ENCODE data around the gene RHEBL1.

Gene RHEBL1

DNA sequence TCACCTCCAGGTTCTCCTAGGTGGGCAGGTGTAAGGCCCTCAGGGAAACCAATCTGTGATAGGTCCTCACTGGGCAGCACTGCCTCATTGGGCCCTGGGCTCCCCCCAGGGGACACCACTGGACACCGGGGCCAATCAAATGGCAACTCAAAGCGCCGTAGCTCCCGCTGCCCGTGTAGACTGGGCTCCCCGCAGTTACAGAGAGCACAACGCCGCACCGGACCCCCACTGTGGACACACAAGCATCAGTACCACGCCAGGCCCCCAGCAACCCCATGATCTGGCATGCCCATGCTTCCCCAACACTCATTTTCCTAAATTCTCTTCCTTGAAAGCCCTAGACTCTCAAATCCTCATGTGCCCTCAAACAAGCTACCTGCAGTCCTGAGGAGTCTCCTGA is 15.3 kb downstream of the RHEBL1 start:
- H3K4me1 ChIP-seq (ENCODE audit: control insufficient read depth, insufficient read depth, low read depth, low read length): peaks cover 41% of the 10 kb centered on the region
- peaks cover 26% of the 10 kb centered on the region for H3K79me1 ChIP-seq (replicated peaks; ENCODE audit: low read length, poor library complexity, severe bottlenecking)
- H3K9ac ChIP-seq (ENCODE audit: low read length): peak overlapping the region; percentile 30
- no peak overlapping the region for H2BK120ac ChIP-seq (ENCODE audit: low read depth, low read length)
- no peak overlapping the region for H2BK12ac ChIP-seq (ENCODE audit: low read length in 2 of 2)
- no peak overlapping the region for H2BK5ac ChIP-seq (ENCODE audit: low read depth, low read length, poor library complexity, severe bottlenecking)
- H3K27me3 ChIP-seq (ENCODE audit: control insufficient read depth in 1 of 2, insufficient read depth in 1 of 2, low read length in 2 of 2): no peaks in the 10 kb centered on the region
- H4K8ac ChIP-seq (ENCODE audit: low read length): no peak overlapping the region
- H3K27ac ChIP-seq (ENCODE audit: low read length, poor library complexity, severe bottlenecking): no peak overlapping the region
- WGBS: 93% methylated on average over 10 of the region's 10 CpGs
- H3K4me3 ChIP-seq (ENCODE audit: insufficient read depth in 1 of 2, low read depth in 1 of 2, low read length in 2 of 2): no peak overlapping the region
- no peak overlapping the region for H2BK15ac ChIP-seq (ENCODE audit: low read depth, poor library complexity, severe bottlenecking)
- no peak overlapping the region for H3K23ac ChIP-seq (ENCODE audit: low read length in 2 of 2)
- no peak overlapping the region for H2AFZ ChIP-seq (ENCODE audit: low read depth, low read length)
- DNase-seq: no peak
- H3K18ac ChIP-seq (ENCODE audit: low read depth in 1 of 2, low read length in 2 of 2): no peak overlapping the region
- no peaks in the 10 kb centered on the region for H3K9me3 ChIP-seq (ENCODE audit: control insufficient read depth, low read length)
- no peak overlapping the region for H4K91ac ChIP-seq (ENCODE audit: low read length)
- H3K4ac ChIP-seq (ENCODE audit: low read depth in 1 of 2, low read length in 2 of 2): no peak overlapping the region
- no peak overlapping the region for H3K4me2 ChIP-seq (ENCODE audit: low read length, poor library complexity, severe bottlenecking)
- no peak overlapping the region for H2AK5ac ChIP-seq (ENCODE audit: low read length, severe bottlenecking)
- H3K36me3 ChIP-seq (ENCODE audit: control insufficient read depth in 1 of 2, insufficient read depth in 2 of 2, low read depth in 1 of 2, low read length in 2 of 2): peaks cover 54 to 60% of the 10 kb centered on the region in 2 experiments
- H3K14ac ChIP-seq (ENCODE audit: low read length in 2 of 2): no peak overlapping the region

DNA sequence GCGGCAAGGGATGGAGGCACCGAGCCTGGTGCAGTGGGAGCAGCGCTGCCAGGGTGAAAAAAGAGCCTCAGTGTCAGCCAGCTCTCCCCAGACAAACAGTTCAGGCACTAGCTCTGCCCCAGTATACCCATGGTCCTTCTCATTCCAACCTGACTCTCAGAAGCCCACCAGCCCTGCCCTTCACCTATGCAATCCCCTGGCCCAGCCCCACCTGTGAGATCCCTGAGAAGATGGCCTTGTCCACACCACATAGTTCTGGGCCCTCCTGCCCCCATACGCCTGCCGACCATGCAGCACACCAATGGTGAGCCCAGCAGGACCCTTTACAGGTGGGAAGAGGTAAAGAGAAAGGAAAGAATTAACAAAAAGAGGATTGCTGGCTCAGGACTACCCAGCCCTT is 15.7 kb downstream of the RHEBL1 start:
- Histone ChIP-seq H3K79me1 (replicated peaks; ENCODE audit: low read length, poor library complexity, severe bottlenecking) (peaks cover 26% of the 10 kb centered on the region), H3K4ac (ENCODE audit: low read depth in 1 of 2, low read length in 2 of 2) (no peak overlapping the region), H3K27ac (ENCODE audit: low read length, poor library complexity, severe bottlenecking) (no peak overlapping the region), H4K8ac (ENCODE audit: low read length) (no peak overlapping the region), H3K9ac (ENCODE audit: low read length) (no peak overlapping the region), H2AK5ac (ENCODE audit: low read length, severe bottlenecking) (no peak overlapping the region), H2BK12ac (ENCODE audit: low read length in 2 of 2) (no peak overlapping the region), H3K18ac (ENCODE audit: low read depth in 1 of 2, low read length in 2 of 2) (no peak overlapping the region), H2BK15ac (ENCODE audit: low read depth, poor library complexity, severe bottlenecking) (no peak overlapping the region), H3K27me3 (ENCODE audit: control insufficient read depth in 1 of 2, insufficient read depth in 1 of 2, low read length in 2 of 2) (no peaks in the 10 kb centered on the region), H3K4me1 (ENCODE audit: control insufficient read depth, insufficient read depth, low read depth, low read length) (peaks cover 44% of the 10 kb centered on the region), H3K23ac (ENCODE audit: low read length in 2 of 2) (no peak overlapping the region), H4K91ac (ENCODE audit: low read length) (peak overlapping the region; percentile 11), H2AFZ (ENCODE audit: low read depth, low read length) (no peak overlapping the region), H3K14ac (ENCODE audit: low read length in 2 of 2) (no peak overlapping the region), H3K36me3 (ENCODE audit: control insufficient read depth in 1 of 2, insufficient read depth in 2 of 2, low read depth in 1 of 2, low read length in 2 of 2) (peaks cover 55 to 64% of the 10 kb centered on the region in 2 experiments), H3K4me2 (ENCODE audit: low read length, poor library complexity, severe bottlenecking) (no peak overlapping the region), H3K4me3 (ENCODE audit: insufficient read depth in 1 of 2, low read depth in 1 of 2, low read length in 2 of 2) (no peak overlapping the region), H2BK5ac (ENCODE audit: low read depth, low read length, poor library complexity, severe bottlenecking) (no peak overlapping the region), H2BK120ac (ENCODE audit: low read depth, low read length) (no peak overlapping the region), H3K9me3 (ENCODE audit: control insufficient read depth, low read length) (no peaks in the 10 kb centered on the region)
- 86% methylated on average over 4 of the region's 5 CpGs for WGBS
- DNase-seq: no peak

DNA sequence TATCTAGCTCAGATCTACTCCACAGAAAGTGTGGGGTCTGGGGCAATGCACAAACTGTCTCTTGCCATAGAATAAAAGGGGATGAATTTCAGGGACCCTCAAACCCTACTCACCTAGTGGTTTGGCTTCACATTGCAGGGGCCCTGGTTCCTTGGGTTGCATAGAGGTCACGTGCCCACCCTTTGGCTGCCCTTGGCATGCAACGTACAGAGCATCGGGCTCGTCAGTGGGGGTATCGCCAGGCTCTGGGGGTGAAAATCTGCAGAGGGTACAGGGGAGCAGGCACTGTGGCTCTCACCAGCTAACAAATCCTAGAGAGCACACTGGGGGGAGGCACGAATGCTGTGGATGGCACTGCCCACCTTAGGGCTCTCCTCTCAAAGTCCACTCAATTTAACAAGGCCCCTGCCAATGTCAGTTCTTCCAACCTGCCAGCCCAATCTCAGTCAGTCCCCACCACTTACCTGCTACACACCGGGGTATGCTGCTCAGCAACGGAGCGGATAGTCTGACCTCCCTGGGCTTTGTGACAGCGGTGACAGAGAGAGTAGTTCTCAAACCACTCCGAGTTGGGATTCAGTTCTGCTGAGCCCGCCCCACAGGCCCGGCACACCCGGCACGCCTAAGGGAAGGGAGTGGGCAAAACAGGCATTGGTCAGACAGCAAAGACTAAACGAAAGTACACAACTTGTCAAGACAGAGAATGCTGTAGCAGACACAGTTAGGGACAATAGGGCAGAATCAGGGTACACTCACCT is 17.1 kb downstream of the RHEBL1 start:
- Histone ChIP-seq H3K79me1 (replicated peaks; ENCODE audit: low read length, poor library complexity, severe bottlenecking) (peaks cover 30% of the 10 kb centered on the region), H2BK12ac (ENCODE audit: low read length in 2 of 2) (no peak overlapping the region), H3K4me1 (ENCODE audit: control insufficient read depth, insufficient read depth, low read depth, low read length) (peaks cover 45% of the 10 kb centered on the region), H3K9ac (ENCODE audit: low read length) (no peak overlapping the region), H3K23ac (ENCODE audit: low read length in 2 of 2) (no peak overlapping the region), H3K27me3 (ENCODE audit: control insufficient read depth in 1 of 2, insufficient read depth in 1 of 2, low read length in 2 of 2) (no peaks in the 10 kb centered on the region), H3K4me2 (ENCODE audit: low read length, poor library complexity, severe bottlenecking) (no peak overlapping the region), H3K9me3 (ENCODE audit: control insufficient read depth, low read length) (no peaks in the 10 kb centered on the region), H3K18ac (ENCODE audit: low read depth in 1 of 2, low read length in 2 of 2) (no peak overlapping the region), H2AK5ac (ENCODE audit: low read length, severe bottlenecking) (no peak overlapping the region), H3K27ac (ENCODE audit: low read length, poor library complexity, severe bottlenecking) (no peak overlapping the region), H3K14ac (ENCODE audit: low read length in 2 of 2) (no peak overlapping the region), H2BK5ac (ENCODE audit: low read depth, low read length, poor library complexity, severe bottlenecking) (no peak overlapping the region), H3K4ac (ENCODE audit: low read depth in 1 of 2, low read length in 2 of 2) (no peak overlapping the region), H2BK15ac (ENCODE audit: low read depth, poor library complexity, severe bottlenecking) (no peak overlapping the region), H4K8ac (ENCODE audit: low read length) (no peak overlapping the region), H3K36me3 (ENCODE audit: control insufficient read depth in 1 of 2, insufficient read depth in 2 of 2, low read depth in 1 of 2, low read length in 2 of 2) (peaks cover 67 to 78% of the 10 kb centered on the region in 2 experiments), H2BK120ac (ENCODE audit: low read depth, low read length) (no peak overlapping the region), H2AFZ (ENCODE audit: low read depth, low read length) (no peak overlapping the region), H4K91ac (ENCODE audit: low read length) (no peak overlapping the region), H3K4me3 (ENCODE audit: insufficient read depth in 1 of 2, low read depth in 1 of 2, low read length in 2 of 2) (no peak overlapping the region)
- 97% methylated on average over 16 of the region's 16 CpGs for WGBS
- no peak for DNase-seq

DNA sequence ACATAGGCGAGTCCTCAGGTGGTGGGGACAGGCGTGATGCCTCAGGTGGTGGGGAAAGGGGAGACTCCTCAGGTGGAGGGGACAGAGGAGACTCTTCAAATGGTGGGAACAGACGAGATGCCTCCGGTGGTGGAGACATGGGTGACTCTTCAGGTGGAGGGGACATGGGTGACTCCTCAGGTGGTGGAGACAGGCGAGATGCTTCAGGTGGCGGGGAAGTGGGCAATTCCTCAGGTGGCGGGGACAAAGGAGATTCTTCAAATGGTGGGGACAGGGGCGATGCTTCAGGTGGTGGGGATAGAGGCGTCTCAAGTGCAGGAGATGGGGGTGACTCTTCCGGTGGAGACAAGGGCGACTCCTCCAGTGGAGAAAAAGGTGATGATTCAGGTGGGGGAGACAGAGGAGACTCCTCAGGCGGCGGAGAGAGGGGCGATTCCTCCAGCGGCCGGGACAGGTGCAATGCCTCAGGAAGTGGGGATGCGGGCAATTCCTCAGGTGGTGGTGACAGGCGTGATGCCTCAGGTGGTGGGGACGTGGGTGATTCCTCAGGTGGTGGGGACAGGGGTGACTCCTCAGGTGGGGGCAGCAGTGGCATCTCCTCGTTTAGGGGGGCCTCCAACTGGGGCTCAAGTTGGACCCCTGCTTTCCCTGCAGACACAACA is 17.9 kb downstream of the RHEBL1 start:
- Histone ChIP-seq H3K4me2 (ENCODE audit: low read length, poor library complexity, severe bottlenecking) (no peak overlapping the region), H2BK5ac (ENCODE audit: low read depth, low read length, poor library complexity, severe bottlenecking) (no peak overlapping the region), H3K9me3 (ENCODE audit: control insufficient read depth, low read length) (no peaks in the 10 kb centered on the region), H2AFZ (ENCODE audit: low read depth, low read length) (no peak overlapping the region), H4K91ac (ENCODE audit: low read length) (no peak overlapping the region), H3K23ac (ENCODE audit: low read length in 2 of 2) (no peak overlapping the region), H2BK120ac (ENCODE audit: low read depth, low read length) (no peak overlapping the region), H2BK15ac (ENCODE audit: low read depth, poor library complexity, severe bottlenecking) (no peak overlapping the region), H3K18ac (ENCODE audit: low read depth in 1 of 2, low read length in 2 of 2) (no peak overlapping the region), H3K14ac (ENCODE audit: low read length in 2 of 2) (no peak overlapping the region), H2AK5ac (ENCODE audit: low read length, severe bottlenecking) (no peak overlapping the region), H3K27ac (ENCODE audit: low read length, poor library complexity, severe bottlenecking) (no peak overlapping the region), H4K8ac (ENCODE audit: low read length) (no peak overlapping the region), H3K9ac (ENCODE audit: low read length) (no peak overlapping the region), H3K4me3 (ENCODE audit: insufficient read depth in 1 of 2, low read depth in 1 of 2, low read length in 2 of 2) (no peak overlapping the region), H3K27me3 (ENCODE audit: control insufficient read depth in 1 of 2, insufficient read depth in 1 of 2, low read length in 2 of 2) (no peaks in the 10 kb centered on the region), H3K4ac (ENCODE audit: low read depth in 1 of 2, low read length in 2 of 2) (no peak overlapping the region), H3K36me3 (ENCODE audit: control insufficient read depth in 1 of 2, insufficient read depth in 2 of 2, low read depth in 1 of 2, low read length in 2 of 2) (peaks cover 72 to 86% of the 10 kb centered on the region in 2 experiments), H3K4me1 (ENCODE audit: control insufficient read depth, insufficient read depth, low read depth, low read length) (peaks cover 42% of the 10 kb centered on the region), H2BK12ac (ENCODE audit: low read length in 2 of 2) (no peak overlapping the region), H3K79me1 (replicated peaks; ENCODE audit: low read length, poor library complexity, severe bottlenecking) (peaks cover 35% of the 10 kb centered on the region)
- no peak for DNase-seq
- WGBS: 96% methylated on average over 19 of the region's 20 CpGs

Data from mesenchymal stem cell (in vitro differentiated cells and primary cell).